Keratinocyte (primary cell): ENCODE measurements around the gene NXPH4. TPM values are rescaled to one million over a fixed set of nuclear protein-coding genes. Genes with fewer than 3 reads are reported as not detected.

Experiments
- DNase-seq: peaks from one replicate; pipeline ENCODE4 v3.0.0-alpha.2; 2011; ENCODE audit warnings: low read depth, missing footprints, low spot score
- FAIRE-seq: peaks from 2 replicates; lab custom pipeline; 2011; peaks lifted over from hg19 to GRCh38; lab: Jason Lieb, UNC
- H2AFZ ChIP-seq: 2 replicates; pipeline ENCODE4 v1.6.0; 2012; ENCODE audit warnings: low read length, control low read depth, inconsistent platforms; ENCODE audit not compliant: control insufficient read depth
- H3K27ac ChIP-seq: 2 replicates; pipeline ENCODE4 v1.5.1; 2011; ENCODE audit warnings: low read length; ENCODE audit not compliant: control insufficient read depth, insufficient read depth
- H3K27me3 ChIP-seq: 3 replicates; pipeline ENCODE4 v1.6.0; 2011; ENCODE audit warnings: low read length; ENCODE audit not compliant: control insufficient read depth, insufficient read depth; ENCODE audit errors: extremely low read depth
- H3K36me3 ChIP-seq, 2 experiments: 2 replicates in 1 of 2; 3 replicates in 1 of 2; pipeline ENCODE4 v1.5.1; 2011; ENCODE audit warnings: low read length in 2 of 2, mild to moderate bottlenecking in 1 of 2; ENCODE audit not compliant: control insufficient read depth in 2 of 2, insufficient read depth in 2 of 2; ENCODE audit errors: extremely low read depth in 1 of 2
- H3K4me1 ChIP-seq: 3 replicates; pipeline ENCODE4 v1.5.1; 2011; ENCODE audit warnings: low read length; ENCODE audit not compliant: control insufficient read depth, insufficient read depth; ENCODE audit errors: extremely low read depth
- H3K4me2 ChIP-seq: 3 replicates; pipeline ENCODE4 v1.6.0; 2011; ENCODE audit warnings: low read depth, low read length; ENCODE audit not compliant: control insufficient read depth, insufficient read depth; ENCODE audit errors: extremely low read depth
- H3K4me3 ChIP-seq, 3 experiments: fragments of 200-600 bp in 1 of 3; sonication (generic) in 1 of 3; 2 replicates in 2 of 3; 3 replicates in 1 of 3; pipeline ENCODE4 v1.5.1; 2011 to 2016; ENCODE audit warnings: low read length in 3 of 3, mild to moderate bottlenecking in 3 of 3, control low read depth in 2 of 3, inconsistent platforms in 1 of 3, low read depth in 1 of 3, mixed read lengths in 1 of 3, mixed run types in 1 of 3, moderate library complexity in 1 of 3; ENCODE audit not compliant: control insufficient read depth in 2 of 3, insufficient read depth in 2 of 3; ENCODE audit errors: extremely low read depth in 1 of 3
- H3K79me2 ChIP-seq: 2 replicates; pipeline ENCODE4 v1.6.0; 2012; ENCODE audit warnings: low read length; ENCODE audit not compliant: control insufficient read depth, insufficient read depth
- H3K9ac ChIP-seq: 3 replicates; pipeline ENCODE4 v1.6.0; 2011; ENCODE audit warnings: low read length; ENCODE audit not compliant: control insufficient read depth, insufficient read depth; ENCODE audit errors: extremely low read depth
- H3K9me1 ChIP-seq: 3 replicates; pipeline ENCODE4 v1.6.0; 2011; ENCODE audit warnings: low read length; ENCODE audit not compliant: control insufficient read depth, insufficient read depth; ENCODE audit errors: extremely low read depth
- H3K9me3 ChIP-seq: 2 replicates; pipeline ENCODE4 v1.5.1; 2012; ENCODE audit warnings: low read depth, low read length; ENCODE audit not compliant: control insufficient read depth
- H4K20me1 ChIP-seq: 3 replicates; pipeline ENCODE4 v1.6.0; 2011; ENCODE audit warnings: low read length; ENCODE audit not compliant: control insufficient read depth, insufficient read depth; ENCODE audit errors: extremely low read depth
- EZH2 ChIP-seq: IDR thresholded peaks from one replicate; pipeline ENCODE4 v1.6.1; 2012; ENCODE audit warnings: inconsistent platforms, mild to moderate bottlenecking, low read length, moderate library complexity
- dilution Hi-C: fragments of 300-500 bp; cut with MboI; formaldehyde crosslinking; loops from one replicate; pipeline ENCODE4 v1.7.0; 2020; ENCODE audit warnings: low sequenced_read_pairs; ENCODE audit not compliant: extremely low pct_ligation_motif_present
- polyA plus RNA-seq, 5 experiments: library from polyadenylated mRNA; depleted of rRNA in 3 of 5; stranded (reverse) in 3 of 5; stranded (forward) in 1 of 5; unstranded in 1 of 5; fragments of >200 nt; gene quantifications; 1 replicate in 1 of 5; 2 replicates in 3 of 5; 3 replicates in 1 of 5; pipeline versions ENCODE4 v1.2.1 to v1.2.3, GENCODE V29; 2011 to 2012; ENCODE audit warnings: missing spikeins in 2 of 5, low read depth in 1 of 5, low replicate concordance in 1 of 5
- TF ChIP-seq, protein P1 (sequence below), 3 experiments: IDR thresholded peaks in 1 of 3; conservative IDR thresholded peaks in 1 of 3; optimal IDR thresholded peaks in 1 of 3; 2 replicates in 2 of 3; 3 replicates in 1 of 3; pipeline versions ENCODE3 to v1.5.1; 2011; ENCODE audit warnings: low read length in 3 of 3, mild to moderate bottlenecking in 3 of 3, moderate library complexity in 2 of 3, control low read depth in 1 of 3, inconsistent platforms in 1 of 3; ENCODE audit not compliant: insufficient read depth in 2 of 3; ENCODE audit errors: extremely low read depth in 1 of 3

NXPH4 gene
- polyA plus RNA-seq, 1 donor (not counting 4 experiments of a cell fraction or from before 2014, with no cell fraction given), result 0.97 TPM

DNA sequence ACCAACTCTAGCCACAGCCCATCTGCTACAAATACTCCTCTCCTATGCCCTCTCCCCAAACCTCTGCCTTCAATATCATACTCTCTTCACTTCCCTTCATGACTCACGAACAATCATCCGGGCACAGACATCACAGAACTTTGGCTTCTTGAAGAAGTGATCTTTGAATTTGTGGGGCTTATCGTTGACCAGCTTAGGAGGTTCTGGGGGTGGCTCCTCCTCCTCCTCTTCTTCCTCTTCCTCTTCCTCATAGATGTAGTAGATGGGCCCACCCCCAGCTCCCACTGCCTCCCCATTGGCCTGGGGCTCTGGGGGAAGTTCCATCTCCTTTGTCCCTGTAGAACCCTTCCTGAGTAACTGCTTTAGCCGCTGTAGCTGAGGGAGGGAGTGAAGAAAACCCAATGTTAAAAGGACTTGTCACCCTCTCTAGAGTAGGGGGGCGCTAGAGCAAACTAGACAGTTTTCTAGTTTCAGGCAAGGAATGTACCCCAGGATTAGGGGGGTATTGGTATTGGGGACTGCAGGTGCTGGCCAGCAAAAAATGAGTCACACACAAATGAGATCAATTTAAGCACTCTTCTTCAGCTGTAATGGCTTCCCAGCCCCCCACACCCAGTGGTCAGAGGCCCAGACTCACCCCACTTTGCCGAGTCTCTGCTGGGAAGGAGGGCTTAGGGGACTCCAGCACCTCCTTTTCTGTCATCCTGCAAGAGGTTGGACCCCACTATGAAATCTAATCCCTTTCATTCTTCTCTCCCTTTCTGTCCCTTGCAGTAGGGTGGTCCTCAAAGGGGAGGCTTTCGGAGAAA is 32.5 kb downstream of the NXPH4 start:
- dilution Hi-C loops, result no loop called here
- Histone ChIP-seq H2AFZ (no peak overlapping the region), H3K36me3 (peaks cover 0 to 5% of the 10 kb centered on the region in 2 experiments), H3K27me3 (peaks cover 5% of the 10 kb centered on the region), H4K20me1 (no peaks in the 10 kb centered on the region), H3K4me2 (no peak overlapping the region), H3K9ac (no peak overlapping the region), H3K79me2 (no peaks in the 10 kb centered on the region), H3K4me3 (no peak overlapping the region), H3K4me1 (no peaks in the 10 kb centered on the region), H3K27ac (no peak overlapping the region), H3K9me1 (no peaks in the 10 kb centered on the region), H3K9me3 (no peaks in the 10 kb centered on the region)
- FAIRE-seq (no peak), DNase-seq (no peak)
- no peak for TF ChIP-seq EZH2
- TF ChIP-seq, protein P1, sequence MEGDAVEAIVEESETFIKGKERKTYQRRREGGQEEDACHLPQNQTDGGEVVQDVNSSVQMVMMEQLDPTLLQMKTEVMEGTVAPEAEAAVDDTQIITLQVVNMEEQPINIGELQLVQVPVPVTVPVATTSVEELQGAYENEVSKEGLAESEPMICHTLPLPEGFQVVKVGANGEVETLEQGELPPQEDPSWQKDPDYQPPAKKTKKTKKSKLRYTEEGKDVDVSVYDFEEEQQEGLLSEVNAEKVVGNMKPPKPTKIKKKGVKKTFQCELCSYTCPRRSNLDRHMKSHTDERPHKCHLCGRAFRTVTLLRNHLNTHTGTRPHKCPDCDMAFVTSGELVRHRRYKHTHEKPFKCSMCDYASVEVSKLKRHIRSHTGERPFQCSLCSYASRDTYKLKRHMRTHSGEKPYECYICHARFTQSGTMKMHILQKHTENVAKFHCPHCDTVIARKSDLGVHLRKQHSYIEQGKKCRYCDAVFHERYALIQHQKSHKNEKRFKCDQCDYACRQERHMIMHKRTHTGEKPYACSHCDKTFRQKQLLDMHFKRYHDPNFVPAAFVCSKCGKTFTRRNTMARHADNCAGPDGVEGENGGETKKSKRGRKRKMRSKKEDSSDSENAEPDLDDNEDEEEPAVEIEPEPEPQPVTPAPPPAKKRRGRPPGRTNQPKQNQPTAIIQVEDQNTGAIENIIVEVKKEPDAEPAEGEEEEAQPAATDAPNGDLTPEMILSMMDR (optimal IDR thresholded peaks at IDR 0.05 in 1 of 3, IDR thresholded peaks at IDR 0.05 in 1 of 3, conservative IDR thresholded peaks at IDR 0.05 in 1 of 3; ENCODE audit: extremely low read depth in 1 of 3, insufficient read depth in 2 of 3, low read length in 3 of 3), result no peak

DNA sequence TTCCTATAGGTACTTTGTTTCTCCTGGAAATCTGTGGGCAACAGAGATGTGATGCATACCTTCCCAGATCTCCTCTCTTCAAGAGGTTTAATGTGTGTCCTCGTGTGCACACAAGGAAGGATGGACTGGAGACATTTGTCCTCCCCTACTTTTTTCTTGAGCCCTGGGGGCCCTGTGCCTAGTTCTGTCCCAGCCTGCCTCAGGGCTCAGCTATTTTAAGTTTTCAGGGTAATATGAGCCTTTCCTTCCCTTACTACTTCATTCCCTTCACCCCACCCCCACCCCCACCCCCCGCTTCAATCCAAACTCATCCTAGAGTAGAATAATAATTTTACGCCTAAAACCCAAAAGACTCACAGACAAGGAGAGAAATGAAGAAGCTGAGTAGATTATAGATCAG is 33.9 kb downstream of the NXPH4 start:
- Histone ChIP-seq H4K20me1 (no peaks in the 10 kb centered on the region), H3K4me1 (no peaks in the 10 kb centered on the region), H3K36me3 (peaks cover 3 to 5% of the 10 kb centered on the region in 2 experiments), H3K27me3 (no peaks in the 10 kb centered on the region), H3K4me3 (no peak overlapping the region), H3K9me1 (no peaks in the 10 kb centered on the region), H3K27ac (no peak overlapping the region), H3K9me3 (no peaks in the 10 kb centered on the region), H3K9ac (no peak overlapping the region), H3K4me2 (no peak overlapping the region), H3K79me2 (no peaks in the 10 kb centered on the region), H2AFZ (no peak overlapping the region)
- DNase-seq (no peak), FAIRE-seq (no peak)
- dilution Hi-C loops, result no loop called here
- TF ChIP-seq, protein P1 (optimal IDR thresholded peaks at IDR 0.05 in 1 of 3, IDR thresholded peaks at IDR 0.05 in 1 of 3, conservative IDR thresholded peaks at IDR 0.05 in 1 of 3; ENCODE audit: extremely low read depth in 1 of 3, insufficient read depth in 2 of 3, low read length in 3 of 3), result no peak
- TF ChIP-seq EZH2, result no peak
